Endothelial cell of umbilical vein (primary cell): ENCODE measurements around the gene BNIP5. TPM values are rescaled to one million over a fixed set of nuclear protein-coding genes. Genes with fewer than 3 reads are reported as not detected.

Experiments used
- BruUV-seq: library from RNA; stranded (reverse); fragments of 400-500 nt; replicated peaks from 2 replicates; lab custom pipeline; 2021; lab: Mats Ljungman, UMichigan
- CTCF ChIA-PET: fragments of 300-600, 350-600 bp; sonication (Branson Sonifier 250); formaldehyde crosslinking; loops from one replicate; lab custom pipeline; 2021; ENCODE audit warnings: antibody characterized with exemption, inconsistent platforms; lab: Charles Lee
- POLR2A ChIA-PET: fragments of 300-600, 350-600 bp; sonication (Branson Sonifier 250); formaldehyde crosslinking; loops from one replicate; lab custom pipeline; 2021; ENCODE audit warnings: antibody characterized with exemption, inconsistent platforms; lab: Charles Lee
- DNase-seq: peaks from one replicate; pipeline ENCODE4 v3.0.0-alpha.2; 2011; ENCODE audit warnings: low read depth, low spot score
- FAIRE-seq: peaks from 2 replicates; lab custom pipeline; 2011; peaks lifted over from hg19 to GRCh38; lab: Jason Lieb, UNC
- H2AFZ ChIP-seq: 2 replicates; pipeline ENCODE4 v1.6.0; 2012; ENCODE audit warnings: low read depth, low read length, control low read depth, inconsistent platforms
- H3K27ac ChIP-seq: 2 replicates; pipeline ENCODE4 v1.5.1; 2011; ENCODE audit warnings: low read depth, mild to moderate bottlenecking, control low read depth, low read length, moderate library complexity; ENCODE audit not compliant: insufficient read depth
- H3K27me3 ChIP-seq, 2 experiments: 2 replicates each; pipeline versions ENCODE4 v1.6.0 to v1.6.1; 2011; ENCODE audit warnings: low read length in 2 of 2, mixed read lengths in 1 of 2; ENCODE audit not compliant: control insufficient read depth in 2 of 2, insufficient read depth in 2 of 2
- H3K36me3 ChIP-seq, 2 experiments: 2 replicates in 1 of 2; 3 replicates in 1 of 2; pipeline ENCODE4 v1.5.1; 2011; ENCODE audit warnings: low read length in 2 of 2, mild to moderate bottlenecking in 1 of 2, moderate library complexity in 1 of 2; ENCODE audit not compliant: control insufficient read depth in 2 of 2, insufficient read depth in 2 of 2; ENCODE audit errors: extremely low read depth in 1 of 2
- H3K4me1 ChIP-seq: 3 replicates; pipeline ENCODE4 v1.5.1; 2011; ENCODE audit warnings: mild to moderate bottlenecking, low read length; ENCODE audit not compliant: control insufficient read depth, insufficient read depth; ENCODE audit errors: extremely low read depth
- H3K4me2 ChIP-seq: 2 replicates; pipeline ENCODE4 v1.6.1; 2011; ENCODE audit warnings: low read length, control low read depth, mixed read lengths; ENCODE audit not compliant: insufficient read depth
- H3K4me3 ChIP-seq, 3 experiments: fragments of 200-600 bp in 1 of 3; sonication (generic), shearing (Covaris generic) in 1 of 3; replicated peaks in 1 of 3; 2 replicates each; pipeline ENCODE4 v1.5.1; 2011 to 2016; ENCODE audit warnings: control low read depth in 3 of 3, low read length in 3 of 3, mild to moderate bottlenecking in 2 of 3, inconsistent platforms in 1 of 3, low read depth in 1 of 3, moderate library complexity in 1 of 3; ENCODE audit not compliant: insufficient read depth in 1 of 3
- H3K79me2 ChIP-seq: 2 replicates; pipeline ENCODE4 v1.6.0; 2012; ENCODE audit warnings: low read length, inconsistent platforms; ENCODE audit not compliant: control insufficient read depth, insufficient read depth
- H3K9ac ChIP-seq: replicated peaks from 2 replicates; pipeline ENCODE3; 2011; ENCODE audit warnings: low read length, control low read depth; ENCODE audit not compliant: insufficient read depth; ENCODE audit errors: extremely low read depth
- H3K9me1 ChIP-seq: replicated peaks from 3 replicates; pipeline ENCODE4 v1.6.0; 2011; ENCODE audit warnings: mild to moderate bottlenecking, low read length; ENCODE audit not compliant: control insufficient read depth, insufficient read depth; ENCODE audit errors: extremely low read depth
- H3K9me3 ChIP-seq: replicated peaks from 2 replicates; pipeline ENCODE4 v1.5.1; 2012; ENCODE audit warnings: low read length, inconsistent platforms; ENCODE audit not compliant: control insufficient read depth, insufficient read depth
- H4K20me1 ChIP-seq: replicated peaks from 2 replicates; pipeline ENCODE3; 2011; ENCODE audit warnings: mild to moderate bottlenecking, low read length; ENCODE audit not compliant: control insufficient read depth, insufficient read depth; ENCODE audit errors: extremely low read depth
- EZH2 ChIP-seq: IDR thresholded peaks from 2 replicates; pipeline ENCODE4 v1.6.1; 2012; ENCODE audit warnings: borderline replicate concordance, low read depth, mild to moderate bottlenecking, moderate library complexity, low read length, inconsistent platforms; ENCODE audit not compliant: severe bottlenecking
- GATA2 ChIP-seq: IDR thresholded peaks from 2 replicates; pipeline ENCODE4 v1.7.0; 2011; ENCODE audit warnings: low read depth, mild to moderate bottlenecking, moderate library complexity, mixed read lengths, low read length; ENCODE audit not compliant: insufficient read length, insufficient read depth
- JUN ChIP-seq: IDR thresholded peaks from 2 replicates; pipeline ENCODE4 v1.6.1; 2011; ENCODE audit warnings: borderline replicate concordance, low read depth; ENCODE audit not compliant: insufficient read length, insufficient read depth
- POLR2A ChIP-seq: IDR thresholded peaks from 2 replicates; pipeline ENCODE4 v1.6.1; 2012; ENCODE audit warnings: low read depth, mild to moderate bottlenecking, control low read depth, low read length
- POLR2AphosphoS5 ChIP-seq: IDR thresholded peaks from 2 replicates; pipeline ENCODE4 v1.6.1; 2012; ENCODE audit warnings: low read depth, mild to moderate bottlenecking, control low read depth, low read length, moderate library complexity; ENCODE audit not compliant: insufficient read depth
- dilution Hi-C: fragments of 300-500 bp; cut with MboI; formaldehyde crosslinking; loops from one replicate; pipeline ENCODE4 v1.15.0; 2019; ENCODE audit warnings: low sequenced_read_pairs; ENCODE audit not compliant: extremely low pct_ligation_motif_present
- intact Hi-C: fragments of 100-400 bp; cut with micrococcal nuclease; formaldehyde crosslinking; loops from one replicate; pipeline ENCODE4 v1.10.0; 2022
- polyA plus RNA-seq, 4 experiments: library from polyadenylated mRNA; depleted of rRNA in 3 of 4; stranded (reverse) in 3 of 4; unstranded in 1 of 4; fragments of >200 nt; gene quantifications; 2 replicates each; pipeline versions ENCODE4 v1.2.1 to v1.2.3, GENCODE V29; 2011 to 2012; ENCODE audit warnings: missing spikeins in 1 of 4
- total RNA-seq: library from RNA; stranded (reverse); gene quantifications from 2 replicates; pipeline ENCODE4 v1.2.3, GENCODE V29; 2021
- TF ChIP-seq, protein P1 (sequence below): IDR thresholded peaks from 2 replicates; pipeline ENCODE4 v1.6.1; 2011; ENCODE audit not compliant: insufficient read depth, insufficient read length
- TF ChIP-seq, protein P2 (sequence below), 2 donors: IDR thresholded peaks; 1 replicate in 1 of 2; 2 replicates in 1 of 2; pipeline ENCODE4 v1.5.1; 2011; ENCODE audit warnings: low read length in 2 of 2, mild to moderate bottlenecking in 2 of 2, moderate library complexity in 2 of 2, control low read depth in 1 of 2, inconsistent platforms in 1 of 2, low read depth in 1 of 2; ENCODE audit not compliant: insufficient read depth in 1 of 2; ENCODE audit errors: extremely low read depth in 1 of 2

The BNIP5 gene
- total and polyA plus RNA-seq, 2 donors (not counting 3 experiments of a cell fraction or from before 2014, with no cell fraction given): not detected

DNA sequence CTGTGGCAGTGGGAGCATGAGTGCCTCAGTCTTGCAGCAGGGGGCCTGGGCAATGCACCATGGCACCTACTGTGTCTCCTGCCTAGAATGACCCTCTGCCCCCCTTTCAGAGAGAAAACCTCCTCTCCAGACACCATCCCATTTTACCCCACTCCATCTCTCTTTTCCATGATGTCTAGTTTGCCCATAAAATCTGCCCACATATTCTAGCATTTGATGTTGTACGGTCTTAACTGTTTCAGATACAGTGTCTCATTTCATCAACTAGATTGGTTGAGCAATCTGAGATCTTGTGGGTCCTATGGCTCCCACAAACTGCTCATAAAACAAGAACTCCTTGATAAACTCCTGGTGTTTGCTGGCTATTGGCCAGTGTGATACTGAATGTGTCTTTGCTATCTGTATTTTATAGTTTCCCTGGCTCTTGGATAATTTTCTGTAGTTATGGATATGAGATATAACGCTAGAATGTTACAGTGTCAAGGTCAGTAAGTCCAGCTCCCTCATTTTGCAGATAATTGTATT is 58.7 kb downstream of the BNIP5 start:
- no peak overlapping the region for H3K4me2 ChIP-seq
- H3K9me3 ChIP-seq: no peaks in the 10 kb centered on the region
- intact Hi-C loops (no loop called here), dilution Hi-C loops (no loop called here)
- FAIRE-seq (no peak), DNase-seq (no peak)
- H3K9ac ChIP-seq: no peak overlapping the region
- H3K27ac ChIP-seq: no peak overlapping the region
- H2AFZ ChIP-seq: no peak overlapping the region
- BruUV-seq: no TSS peak
- no peaks in the 10 kb centered on the region for H3K9me1 ChIP-seq
- no peaks in the 10 kb centered on the region for H3K4me1 ChIP-seq
- TF ChIP-seq GATA2 (no peak), JUN (no peak), POLR2AphosphoS5 (no peak), EZH2 (no peak), POLR2A (no peak)
- TF ChIP-seq, protein P1, sequence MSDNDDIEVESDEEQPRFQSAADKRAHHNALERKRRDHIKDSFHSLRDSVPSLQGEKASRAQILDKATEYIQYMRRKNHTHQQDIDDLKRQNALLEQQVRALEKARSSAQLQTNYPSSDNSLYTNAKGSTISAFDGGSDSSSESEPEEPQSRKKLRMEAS: no peak
- TF ChIP-seq, protein P2, sequence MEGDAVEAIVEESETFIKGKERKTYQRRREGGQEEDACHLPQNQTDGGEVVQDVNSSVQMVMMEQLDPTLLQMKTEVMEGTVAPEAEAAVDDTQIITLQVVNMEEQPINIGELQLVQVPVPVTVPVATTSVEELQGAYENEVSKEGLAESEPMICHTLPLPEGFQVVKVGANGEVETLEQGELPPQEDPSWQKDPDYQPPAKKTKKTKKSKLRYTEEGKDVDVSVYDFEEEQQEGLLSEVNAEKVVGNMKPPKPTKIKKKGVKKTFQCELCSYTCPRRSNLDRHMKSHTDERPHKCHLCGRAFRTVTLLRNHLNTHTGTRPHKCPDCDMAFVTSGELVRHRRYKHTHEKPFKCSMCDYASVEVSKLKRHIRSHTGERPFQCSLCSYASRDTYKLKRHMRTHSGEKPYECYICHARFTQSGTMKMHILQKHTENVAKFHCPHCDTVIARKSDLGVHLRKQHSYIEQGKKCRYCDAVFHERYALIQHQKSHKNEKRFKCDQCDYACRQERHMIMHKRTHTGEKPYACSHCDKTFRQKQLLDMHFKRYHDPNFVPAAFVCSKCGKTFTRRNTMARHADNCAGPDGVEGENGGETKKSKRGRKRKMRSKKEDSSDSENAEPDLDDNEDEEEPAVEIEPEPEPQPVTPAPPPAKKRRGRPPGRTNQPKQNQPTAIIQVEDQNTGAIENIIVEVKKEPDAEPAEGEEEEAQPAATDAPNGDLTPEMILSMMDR (IDR thresholded peaks at IDR 0.05; ENCODE audit: extremely low read depth in 1 of 2, insufficient read depth in 1 of 2, low read depth in 1 of 2, low read length in 2 of 2): no peak
- H3K79me2 ChIP-seq: no peaks in the 10 kb centered on the region
- H4K20me1 ChIP-seq: no peaks in the 10 kb centered on the region
- H3K27me3 ChIP-seq: peaks cover 40 to 44% of the 10 kb centered on the region in 2 experiments
- H3K4me3 ChIP-seq: no peak overlapping the region
- ChIA-PET CTCF (no interaction called here), POLR2A (no interaction called here)
- no peaks in the 10 kb centered on the region for H3K36me3 ChIP-seq
